Gastrocnemius medialis (tissue), 4 donors: ENCODE data around the gene FAM133A. TPM values are rescaled to one million over a fixed set of nuclear protein-coding genes. Genes with fewer than 3 reads are reported as not detected.

ENCODE experiments used
- ATAC-seq, 2 donors: fragments of 150-250 bp; one replicate each; pipeline ENCODE4 v1.9.1; 2016
- DNase-seq, 2 donors: peaks; one replicate each; pipeline ENCODE4 v3.0.0-alpha.2; 2019
- H3K27ac ChIP-seq, 4 donors: fragments of 200-600 bp; sonication (generic); 1 replicate in 1 of 4; 2 replicates in 3 of 4; pipeline ENCODE4 v1.5.1; 2016 to 2018; ENCODE audit warnings: mild to moderate bottlenecking in 2 of 4, moderate library complexity in 1 of 4
- H3K27me3 ChIP-seq, 3 donors: fragments of 200-600 bp; sonication (generic) in 2 of 3; 1 replicate in 1 of 3; 2 replicates in 2 of 3; pipeline versions ENCODE4 v1.5.1 to v1.6.0; 2016 to 2019; ENCODE audit warnings: mild to moderate bottlenecking in 1 of 3, moderate library complexity in 1 of 3
- H3K36me3 ChIP-seq, 2 donors: fragments of 200-600 bp; sonication (generic) in 1 of 2; one replicate each; pipeline ENCODE4 v1.5.1; 2017 to 2018
- H3K4me1 ChIP-seq, 2 donors: fragments of 200-600 bp; sonication (generic) in 1 of 2; one replicate each; pipeline ENCODE4 v1.5.1; 2016 to 2017; ENCODE audit warnings: mild to moderate bottlenecking in 2 of 2
- H3K4me3 ChIP-seq, 4 donors: fragments of 200-600 bp; sonication (generic) in 3 of 4; 1 replicate in 1 of 4; 2 replicates in 3 of 4; pipeline ENCODE4 v1.5.1; 2016 to 2019; ENCODE audit warnings: mild to moderate bottlenecking in 2 of 4
- H3K9me3 ChIP-seq, 3 donors: fragments of 200-600 bp; sonication (generic) in 2 of 3; 1 replicate in 1 of 3; 2 replicates in 2 of 3; pipeline ENCODE4 v1.5.1; 2016 to 2019
- POLR2A ChIP-seq, 2 donors: fragments of 450-650 bp; IDR thresholded peaks; one replicate each; pipeline ENCODE4 v1.6.1; 2017; ENCODE audit warnings: antibody characterized with exemption in 2 of 2, mild to moderate bottlenecking in 2 of 2, moderate library complexity in 2 of 2
- in situ Hi-C, 4 donors: fragments of 200-750 bp; cut with MboI; loops; one replicate each; pipeline versions ENCODE4 v1.15.0 to v1.8.0; 2017; ENCODE audit warnings: low sequenced_read_pairs in 4 of 4
- intact Hi-C: fragments of 100-400 bp; cut with DNase I; formaldehyde crosslinking; loops from one replicate; pipeline ENCODE4 v1.15.1; 2023; ENCODE audit warnings: low total_unique reads
- total RNA-seq, 4 donors: library from RNA; depleted of rRNA; stranded (reverse); fragments of >200 nt; gene quantifications; one replicate each; pipeline versions ENCODE4 v1.1.0 to v1.2.3, GENCODE V29; 2016
- TF ChIP-seq, protein P1 (sequence below), 5 experiments: fragments of 450-650 bp in 3 of 5; fragments of 200-600 bp in 2 of 5; sonication (generic) in 2 of 5; IDR thresholded peaks in 4 of 5; conservative IDR thresholded peaks in 1 of 5; 1 replicate in 4 of 5; 2 replicates in 1 of 5; pipeline ENCODE4 v1.5.1; 2016 to 2019; ENCODE audit warnings: antibody characterized with exemption in 5 of 5, mild to moderate bottlenecking in 3 of 5, moderate library complexity in 3 of 5

The FAM133A gene
- total RNA-seq, 4 donors from 2014 or later, result not detected

DNA sequence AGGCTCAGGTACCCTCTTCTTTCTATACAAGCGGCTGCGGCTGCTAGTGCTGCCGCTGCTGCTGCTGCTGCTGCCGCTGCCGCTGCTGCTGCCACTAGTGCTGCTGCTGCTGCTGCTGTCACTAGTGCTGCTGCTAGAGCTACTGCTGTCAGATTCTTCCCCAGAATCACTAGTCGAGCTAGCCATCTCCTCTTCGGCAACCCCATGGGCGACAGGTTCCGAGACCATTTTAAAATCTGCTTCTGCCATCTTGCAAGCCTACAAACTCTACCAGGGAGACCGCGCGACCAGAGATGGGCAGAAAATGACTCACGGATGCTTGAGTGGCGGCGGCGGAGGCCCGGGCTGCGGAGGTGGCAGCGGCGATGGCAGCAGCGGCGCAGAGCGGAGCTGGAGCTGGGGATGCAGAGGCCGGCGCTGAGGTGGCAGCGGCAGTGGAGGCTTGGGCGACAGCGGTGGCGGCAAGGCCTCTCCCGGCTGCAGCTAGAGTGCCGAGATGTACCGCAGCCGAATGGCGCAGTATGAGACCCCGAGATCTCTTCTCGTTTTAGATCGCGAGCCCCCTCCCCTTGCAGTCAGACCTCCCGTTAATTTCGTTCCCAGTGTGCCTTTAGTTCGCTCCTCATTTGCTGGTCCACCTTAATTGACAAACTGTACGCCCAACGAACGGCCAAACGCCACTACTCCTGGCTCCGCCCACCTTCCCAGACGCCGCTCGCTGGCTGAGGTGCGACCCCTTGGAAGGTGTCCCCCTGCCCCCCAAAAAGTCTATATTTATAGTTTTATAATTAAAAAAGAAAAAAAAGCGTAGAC lies 744 bp upstream of the FAM133A start, which contains the start of gene NAP1L3:
Gene NAP1L3, minus strand, starts transcription at position 523 of the 813 bp plus-strand sequence. Its CDS starts 274 bp downstream, at position 249.
- in situ Hi-C loops (no loop called here), intact Hi-C loops (no loop called here)
- Histone ChIP-seq H3K27me3 (peaks cover 0 to 28% (median 15%) of the 10 kb centered on the region in 3 donors), H3K4me3 (peak within 1 kb of the TSS; percentile 45 to 60 (median 54)), H3K4me1 (no peaks in the 10 kb centered on the region), H3K36me3 (no peaks in the 10 kb centered on the region), H3K9me3 (no peaks in the 10 kb centered on the region), H3K27ac (no peak within 1 kb of the TSS)
- ATAC-seq (peak; percentile 65 to 72), DNase-seq (peak in 1 of 2 donors; percentile 28)
- TF ChIP-seq POLR2A (IDR thresholded peaks at IDR 0.05), result no peak
- TF ChIP-seq, protein P1, sequence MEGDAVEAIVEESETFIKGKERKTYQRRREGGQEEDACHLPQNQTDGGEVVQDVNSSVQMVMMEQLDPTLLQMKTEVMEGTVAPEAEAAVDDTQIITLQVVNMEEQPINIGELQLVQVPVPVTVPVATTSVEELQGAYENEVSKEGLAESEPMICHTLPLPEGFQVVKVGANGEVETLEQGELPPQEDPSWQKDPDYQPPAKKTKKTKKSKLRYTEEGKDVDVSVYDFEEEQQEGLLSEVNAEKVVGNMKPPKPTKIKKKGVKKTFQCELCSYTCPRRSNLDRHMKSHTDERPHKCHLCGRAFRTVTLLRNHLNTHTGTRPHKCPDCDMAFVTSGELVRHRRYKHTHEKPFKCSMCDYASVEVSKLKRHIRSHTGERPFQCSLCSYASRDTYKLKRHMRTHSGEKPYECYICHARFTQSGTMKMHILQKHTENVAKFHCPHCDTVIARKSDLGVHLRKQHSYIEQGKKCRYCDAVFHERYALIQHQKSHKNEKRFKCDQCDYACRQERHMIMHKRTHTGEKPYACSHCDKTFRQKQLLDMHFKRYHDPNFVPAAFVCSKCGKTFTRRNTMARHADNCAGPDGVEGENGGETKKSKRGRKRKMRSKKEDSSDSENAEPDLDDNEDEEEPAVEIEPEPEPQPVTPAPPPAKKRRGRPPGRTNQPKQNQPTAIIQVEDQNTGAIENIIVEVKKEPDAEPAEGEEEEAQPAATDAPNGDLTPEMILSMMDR (IDR thresholded peaks at IDR 0.05 in 4 of 5, conservative IDR thresholded peaks at IDR 0.05 in 1 of 5), result no peak

DNA sequence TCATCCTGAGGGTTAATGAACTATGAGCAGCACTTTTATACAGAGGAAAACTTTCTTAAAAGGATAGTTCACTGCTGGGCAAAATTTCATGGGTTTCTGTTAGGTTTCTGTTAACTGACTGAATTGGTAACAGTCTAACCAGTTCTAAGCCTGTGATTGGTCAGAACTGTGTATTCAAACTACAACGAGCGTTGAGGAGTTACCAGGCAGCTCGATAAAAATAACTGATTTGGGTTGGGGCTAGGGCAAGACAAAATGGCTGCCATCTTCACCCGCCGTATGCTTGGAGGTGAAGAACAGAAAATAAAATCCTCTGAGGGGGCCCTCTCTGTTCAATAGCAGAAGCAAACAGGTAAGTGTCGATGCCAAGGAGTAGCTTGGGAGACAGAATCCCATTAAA lies 22.0 kb downstream of the FAM133A start:
- no peak overlapping the region for H3K27ac ChIP-seq
- H3K4me3 ChIP-seq, result no peak overlapping the region
- DNase-seq, result no peak
- H3K27me3 ChIP-seq, result no peaks in the 10 kb centered on the region
- intact Hi-C loops (no loop called here), in situ Hi-C loops (no loop called here)
- H3K36me3 ChIP-seq, result no peaks in the 10 kb centered on the region
- no peaks in the 10 kb centered on the region for H3K9me3 ChIP-seq
- ATAC-seq, result no peak
- H3K4me1 ChIP-seq, result no peaks in the 10 kb centered on the region
- TF ChIP-seq, protein P1 (IDR thresholded peaks at IDR 0.05 in 4 of 5, conservative IDR thresholded peaks at IDR 0.05 in 1 of 5), result no peak
- TF ChIP-seq POLR2A (IDR thresholded peaks at IDR 0.05), result no peak

DNA sequence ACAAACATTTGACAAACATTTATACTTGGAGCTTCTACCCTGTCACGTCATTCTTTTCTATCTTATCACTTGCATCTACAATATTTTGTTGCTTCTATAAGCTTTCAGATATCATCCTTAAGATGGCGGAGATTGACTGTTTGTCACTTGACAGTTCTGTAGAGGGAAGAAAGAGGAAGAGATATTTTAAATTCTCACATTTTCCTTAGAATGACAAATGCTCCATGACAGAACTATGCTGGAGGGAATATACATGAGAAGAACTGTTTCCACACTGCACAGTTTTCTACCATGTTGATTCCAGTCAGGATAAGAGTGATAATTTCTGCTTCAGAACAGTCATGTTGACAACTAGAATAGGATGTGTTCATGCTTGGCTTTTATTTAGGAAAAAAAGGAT lies 29.7 kb downstream of the FAM133A start:
- Histone ChIP-seq H3K36me3 (no peaks in the 10 kb centered on the region), H3K4me3 (no peak overlapping the region), H3K27ac (no peak overlapping the region), H3K9me3 (no peaks in the 10 kb centered on the region), H3K27me3 (no peaks in the 10 kb centered on the region), H3K4me1 (no peaks in the 10 kb centered on the region)
- in situ Hi-C loops (no loop called here), intact Hi-C loops (no loop called here)
- ATAC-seq (no peak), DNase-seq (no peak)
- TF ChIP-seq POLR2A (IDR thresholded peaks at IDR 0.05), result no peak
- TF ChIP-seq, protein P1 (IDR thresholded peaks at IDR 0.05 in 4 of 5, conservative IDR thresholded peaks at IDR 0.05 in 1 of 5), result no peak

DNA sequence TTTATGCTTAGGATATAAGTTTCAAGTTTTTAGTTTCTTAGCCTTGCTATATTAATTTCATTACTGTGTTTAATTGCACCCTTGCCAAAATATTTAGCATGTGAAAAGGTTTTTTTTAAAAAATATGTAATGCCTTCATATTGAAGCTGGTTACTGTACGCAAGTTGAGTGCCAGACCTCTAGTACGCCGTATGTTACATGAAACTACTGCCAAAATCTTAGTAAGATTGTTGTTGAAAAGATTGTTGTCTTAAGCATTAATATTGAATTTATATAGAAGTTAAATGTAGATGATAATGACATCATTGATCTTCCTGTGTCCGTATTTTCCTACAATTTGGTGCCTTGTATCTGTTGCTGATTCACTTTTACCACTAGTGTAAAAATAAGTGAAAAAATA lies 37.1 kb downstream of the FAM133A start:
- ATAC-seq (no peak), DNase-seq (no peak)
- Histone ChIP-seq H3K27ac (no peak overlapping the region), H3K27me3 (no peaks in the 10 kb centered on the region), H3K36me3 (no peaks in the 10 kb centered on the region), H3K4me3 (no peak overlapping the region), H3K9me3 (no peaks in the 10 kb centered on the region), H3K4me1 (no peaks in the 10 kb centered on the region)
- intact Hi-C loops (no loop called here), in situ Hi-C loops (no loop called here)
- TF ChIP-seq, protein P1 (IDR thresholded peaks at IDR 0.05 in 4 of 5, conservative IDR thresholded peaks at IDR 0.05 in 1 of 5), result no peak
- no peak for TF ChIP-seq POLR2A (IDR thresholded peaks at IDR 0.05)
